Endothelial cell of umbilical vein (primary cell): ENCODE results near the gene PAGE4. TPM values are rescaled to one million over a fixed set of nuclear protein-coding genes. Genes with fewer than 3 reads are reported as not detected.

Experiments
- BruUV-seq: library from RNA; stranded (reverse); fragments of 400-500 nt; replicated peaks from 2 replicates; lab custom pipeline; 2021; lab: Mats Ljungman, UMichigan
- CTCF ChIA-PET: fragments of 300-600, 350-600 bp; sonication (Branson Sonifier 250); formaldehyde crosslinking; loops from one replicate; lab custom pipeline; 2021; ENCODE audit warnings: antibody characterized with exemption, inconsistent platforms; lab: Charles Lee
- POLR2A ChIA-PET: fragments of 300-600, 350-600 bp; sonication (Branson Sonifier 250); formaldehyde crosslinking; loops from one replicate; lab custom pipeline; 2021; ENCODE audit warnings: antibody characterized with exemption, inconsistent platforms; lab: Charles Lee
- DNase-seq: peaks from one replicate; pipeline ENCODE4 v3.0.0-alpha.2; 2011; ENCODE audit warnings: low read depth, low spot score
- FAIRE-seq: peaks from 2 replicates; lab custom pipeline; 2011; peaks lifted over from hg19 to GRCh38; lab: Jason Lieb, UNC
- H2AFZ ChIP-seq: 2 replicates; pipeline ENCODE4 v1.6.0; 2012; ENCODE audit warnings: low read depth, low read length, control low read depth, inconsistent platforms
- H3K27ac ChIP-seq: 2 replicates; pipeline ENCODE4 v1.5.1; 2011; ENCODE audit warnings: low read depth, mild to moderate bottlenecking, control low read depth, low read length, moderate library complexity; ENCODE audit not compliant: insufficient read depth
- H3K27me3 ChIP-seq, 2 experiments: 2 replicates each; pipeline versions ENCODE4 v1.6.0 to v1.6.1; 2011; ENCODE audit warnings: low read length in 2 of 2, mixed read lengths in 1 of 2; ENCODE audit not compliant: control insufficient read depth in 2 of 2, insufficient read depth in 2 of 2
- H3K36me3 ChIP-seq, 2 experiments: 2 replicates in 1 of 2; 3 replicates in 1 of 2; pipeline ENCODE4 v1.5.1; 2011; ENCODE audit warnings: low read length in 2 of 2, mild to moderate bottlenecking in 1 of 2, moderate library complexity in 1 of 2; ENCODE audit not compliant: control insufficient read depth in 2 of 2, insufficient read depth in 2 of 2; ENCODE audit errors: extremely low read depth in 1 of 2
- H3K4me1 ChIP-seq: 3 replicates; pipeline ENCODE4 v1.5.1; 2011; ENCODE audit warnings: mild to moderate bottlenecking, low read length; ENCODE audit not compliant: control insufficient read depth, insufficient read depth; ENCODE audit errors: extremely low read depth
- H3K4me2 ChIP-seq: 2 replicates; pipeline ENCODE4 v1.6.1; 2011; ENCODE audit warnings: low read length, control low read depth, mixed read lengths; ENCODE audit not compliant: insufficient read depth
- H3K4me3 ChIP-seq, 3 experiments: fragments of 200-600 bp in 1 of 3; sonication (generic), shearing (Covaris generic) in 1 of 3; replicated peaks in 1 of 3; 2 replicates each; pipeline ENCODE4 v1.5.1; 2011 to 2016; ENCODE audit warnings: control low read depth in 3 of 3, low read length in 3 of 3, mild to moderate bottlenecking in 2 of 3, inconsistent platforms in 1 of 3, low read depth in 1 of 3, moderate library complexity in 1 of 3; ENCODE audit not compliant: insufficient read depth in 1 of 3
- H3K79me2 ChIP-seq: 2 replicates; pipeline ENCODE4 v1.6.0; 2012; ENCODE audit warnings: low read length, inconsistent platforms; ENCODE audit not compliant: control insufficient read depth, insufficient read depth
- H3K9ac ChIP-seq: replicated peaks from 2 replicates; pipeline ENCODE3; 2011; ENCODE audit warnings: low read length, control low read depth; ENCODE audit not compliant: insufficient read depth; ENCODE audit errors: extremely low read depth
- H3K9me1 ChIP-seq: replicated peaks from 3 replicates; pipeline ENCODE4 v1.6.0; 2011; ENCODE audit warnings: mild to moderate bottlenecking, low read length; ENCODE audit not compliant: control insufficient read depth, insufficient read depth; ENCODE audit errors: extremely low read depth
- H3K9me3 ChIP-seq: replicated peaks from 2 replicates; pipeline ENCODE4 v1.5.1; 2012; ENCODE audit warnings: low read length, inconsistent platforms; ENCODE audit not compliant: control insufficient read depth, insufficient read depth
- H4K20me1 ChIP-seq: replicated peaks from 2 replicates; pipeline ENCODE3; 2011; ENCODE audit warnings: mild to moderate bottlenecking, low read length; ENCODE audit not compliant: control insufficient read depth, insufficient read depth; ENCODE audit errors: extremely low read depth
- CTCF ChIP-seq, 2 donors: IDR thresholded peaks; 1 replicate in 1 of 2; 2 replicates in 1 of 2; pipeline ENCODE4 v1.5.1; 2011; ENCODE audit warnings: low read length in 2 of 2, mild to moderate bottlenecking in 2 of 2, moderate library complexity in 2 of 2, control low read depth in 1 of 2, inconsistent platforms in 1 of 2, low read depth in 1 of 2; ENCODE audit not compliant: insufficient read depth in 1 of 2; ENCODE audit errors: extremely low read depth in 1 of 2
- EZH2 ChIP-seq: IDR thresholded peaks from 2 replicates; pipeline ENCODE4 v1.6.1; 2012; ENCODE audit warnings: borderline replicate concordance, low read depth, mild to moderate bottlenecking, moderate library complexity, low read length, inconsistent platforms; ENCODE audit not compliant: severe bottlenecking
- FOS ChIP-seq: IDR thresholded peaks from 2 replicates; pipeline ENCODE4 v1.6.1; 2011; ENCODE audit warnings: mild to moderate bottlenecking, low read length, moderate library complexity, borderline replicate concordance; ENCODE audit not compliant: insufficient read depth
- GATA2 ChIP-seq: IDR thresholded peaks from 2 replicates; pipeline ENCODE4 v1.7.0; 2011; ENCODE audit warnings: low read depth, mild to moderate bottlenecking, moderate library complexity, mixed read lengths, low read length; ENCODE audit not compliant: insufficient read length, insufficient read depth
- JUN ChIP-seq: IDR thresholded peaks from 2 replicates; pipeline ENCODE4 v1.6.1; 2011; ENCODE audit warnings: borderline replicate concordance, low read depth; ENCODE audit not compliant: insufficient read length, insufficient read depth
- MAX ChIP-seq: IDR thresholded peaks from 2 replicates; pipeline ENCODE4 v1.6.1; 2011; ENCODE audit not compliant: insufficient read depth, insufficient read length
- MYC ChIP-seq: IDR thresholded peaks from one replicate; pipeline ENCODE4 v1.6.1; 2011; ENCODE audit warnings: mild to moderate bottlenecking, low read depth, low read length
- POLR2A ChIP-seq: IDR thresholded peaks from 2 replicates; pipeline ENCODE4 v1.6.1; 2012; ENCODE audit warnings: low read depth, mild to moderate bottlenecking, control low read depth, low read length
- POLR2AphosphoS5 ChIP-seq: IDR thresholded peaks from 2 replicates; pipeline ENCODE4 v1.6.1; 2012; ENCODE audit warnings: low read depth, mild to moderate bottlenecking, control low read depth, low read length, moderate library complexity; ENCODE audit not compliant: insufficient read depth
- dilution Hi-C: fragments of 300-500 bp; cut with MboI; formaldehyde crosslinking; loops from one replicate; pipeline ENCODE4 v1.15.0; 2019; ENCODE audit warnings: low sequenced_read_pairs; ENCODE audit not compliant: extremely low pct_ligation_motif_present
- intact Hi-C: fragments of 100-400 bp; cut with micrococcal nuclease; formaldehyde crosslinking; loops from one replicate; pipeline ENCODE4 v1.10.0; 2022
- polyA plus RNA-seq, 4 experiments: library from polyadenylated mRNA; depleted of rRNA in 3 of 4; stranded (reverse) in 3 of 4; unstranded in 1 of 4; fragments of >200 nt; gene quantifications; 2 replicates each; pipeline versions ENCODE4 v1.2.1 to v1.2.3, GENCODE V29; 2011 to 2012; ENCODE audit warnings: missing spikeins in 1 of 4
- total RNA-seq: library from RNA; stranded (reverse); gene quantifications from 2 replicates; pipeline ENCODE4 v1.2.3, GENCODE V29; 2021

PAGE4 gene
- total and polyA plus RNA-seq, 2 donors (not counting 3 experiments of a cell fraction or from before 2014, with no cell fraction given): not detected

GRCh38 chrX:49809891-49810632 is 19.0 kb upstream of the PAGE4 start:
- Histone ChIP-seq H3K9ac (no peak overlapping the region), H3K9me1 (no peaks in the 10 kb centered on the region), H3K27me3 (no peaks in the 10 kb centered on the region), H3K36me3 (no peaks in the 10 kb centered on the region), H2AFZ (no peak overlapping the region), H4K20me1 (no peaks in the 10 kb centered on the region), H3K27ac (no peak overlapping the region), H3K4me1 (no peaks in the 10 kb centered on the region), H3K9me3 (no peaks in the 10 kb centered on the region), H3K79me2 (no peaks in the 10 kb centered on the region), H3K4me2 (no peak overlapping the region), H3K4me3 (no peak overlapping the region)
- intact Hi-C loops: no loop called here
- dilution Hi-C loops: no loop called here
- POLR2A ChIA-PET: no interaction called here
- BruUV-seq: no TSS peak
- DNase-seq: no peak
- TF ChIP-seq CTCF (IDR thresholded peaks at IDR 0.05; ENCODE audit: extremely low read depth in 1 of 2, insufficient read depth in 1 of 2, low read depth in 1 of 2, low read length in 2 of 2) (no peak), JUN (no peak), POLR2AphosphoS5 (no peak), FOS (no peak), MYC (no peak), POLR2A (no peak), GATA2 (no peak), MAX (no peak), EZH2 (no peak)
- FAIRE-seq: no peak
- CTCF ChIA-PET: no interaction called here
